ENCODE data around the gene CMC2. TPM values are rescaled to one million over a fixed set of nuclear protein-coding genes. Genes with fewer than 3 reads are reported as not detected.

Gene CMC2
- total and polyA plus RNA-seq, 2 of the 8 experiments (the other 6 are each of a cell fraction or from before 2014, with no cell fraction given) = 66.6 to 116 TPM

GRCh38 chr16:80990978-80991377 lies 15.7 kb downstream of the CMC2 start:
- no peaks in the 10 kb centered on the region for H3K9me3 ChIP-seq (ENCODE audit: insufficient read depth in 2 of 2, low read depth in 1 of 2, low read length in 1 of 2)
- H2BK12ac ChIP-seq (ENCODE audit: low read depth, low read length) = no peak overlapping the region
- no peak for DNase-seq (ENCODE audit: low read depth in 1 of 2, low spot score in 2 of 2)
- no peak overlapping the region for H2BK20ac ChIP-seq (ENCODE audit: low read length)
- no peak overlapping the region for H3K4me2 ChIP-seq (ENCODE audit: insufficient read depth in 1 of 2, low read depth in 2 of 2, low read length in 2 of 2)
- peaks cover 0 to 4% (median 0%) of the 10 kb centered on the region in 4 experiments; a peak in 3 of 7 replicates for H3K27me3 ChIP-seq (replicated peaks in 1 of 4; ENCODE audit: control insufficient read depth in 3 of 4, extremely low read depth in 1 of 4, insufficient read depth in 3 of 4, low read length in 3 of 4)
- H2BK5ac ChIP-seq (ENCODE audit: low read depth, low read length) = no peak overlapping the region
- peaks cover 0 to 22% of the 10 kb centered on the region in 2 experiments; a peak in 1 of 4 replicates for H3K79me2 ChIP-seq (ENCODE audit: control insufficient read depth in 1 of 2, insufficient read depth in 2 of 2, low read length in 2 of 2)
- H3K56ac ChIP-seq (replicated peaks; ENCODE audit: insufficient read length, low read depth, low read length) = no peak overlapping the region
- H3K4ac ChIP-seq (replicated peaks; ENCODE audit: insufficient read length, low read depth, low read length) = no peak overlapping the region
- ChIA-PET CTCF (ENCODE audit: partially characterized antibody) (interaction anchor here (1.2 to 10.6 kb wide), 3 partner anchors 12 to 42 kb away, joined by 5 to 83 read pairs (median 5); no protein-coding TSS in a partner anchor), POLR2A (ENCODE audit: partially characterized antibody) (no interaction called here)
- FAIRE-seq = no peak
- H2AK5ac ChIP-seq (ENCODE audit: low read depth, low read length) = no peak overlapping the region
- H3K23ac ChIP-seq (ENCODE audit: insufficient read length) = no peak overlapping the region
- no peak overlapping the region for H3K9ac ChIP-seq (replicated peaks in 1 of 4; ENCODE audit: extremely low read depth in 1 of 4, low read depth in 3 of 4, low read length in 3 of 4)
- H3K79me1 ChIP-seq (ENCODE audit: low read depth, low read length) = no peaks in the 10 kb centered on the region; the same call in 1 of the 2 replicates
- H2BK15ac ChIP-seq (ENCODE audit: low read length) = no peak overlapping the region
- H2AFZ ChIP-seq (ENCODE audit: low read length) = no peak overlapping the region
- no peaks in the 10 kb centered on the region for H3K23me2 ChIP-seq (ENCODE audit: low read depth, low read length)
- H2BK120ac ChIP-seq (replicated peaks; ENCODE audit: low read depth, low read length) = no peak overlapping the region
- H3K27ac ChIP-seq (ENCODE audit: low read depth, low read length) = no peak overlapping the region
- 79% methylated on average over 2 of the region's 2 CpGs; no CpG with 5 or more reads in 1 of the 2 experiments for WGBS, 2 experiments (ENCODE audit: extremely low coverage in 1 of 2, insufficient coverage in 1 of 2, insufficient read length in 1 of 2, insufficient replicate concordance in 2 of 2, low coverage in 1 of 2, low lambda C conversion rate in 2 of 2, missing lambda C conversion rate in 1 of 2)
- H4K8ac ChIP-seq (ENCODE audit: extremely low read depth, insufficient read depth, low read length) = no peak overlapping the region
- no peak overlapping the region for H3K4me3 ChIP-seq (ENCODE audit: extremely low read depth in 1 of 4, insufficient read depth in 2 of 4, low read depth in 3 of 4, low read length in 4 of 4)
- peaks cover 14 to 15% of the 10 kb centered on the region in 2 experiments for H4K20me1 ChIP-seq (replicated peaks in 1 of 2; ENCODE audit: control insufficient read depth in 1 of 2, insufficient read depth in 2 of 2, low read length in 2 of 2)
- no peak overlapping the region for H3K18ac ChIP-seq (ENCODE audit: extremely low read depth, low read length)
- H3K14ac ChIP-seq (ENCODE audit: insufficient read length) = no peak overlapping the region
- peaks cover 0 to 9% (median 4%) of the 10 kb centered on the region in 4 experiments; a peak in 5 of 7 replicates for H3K4me1 ChIP-seq (replicated peaks in 1 of 4; ENCODE audit: control insufficient read depth in 3 of 4, insufficient read depth in 4 of 4, low read length in 3 of 4)
- H3K36me3 ChIP-seq (ENCODE audit: control insufficient read depth in 2 of 4, insufficient read depth in 4 of 4, low read length in 3 of 4) = no peaks in the 10 kb centered on the region
- no peak overlapping the region for H4K5ac ChIP-seq (ENCODE audit: insufficient read length, low read depth, low read length)
- H4K91ac ChIP-seq (replicated peaks; ENCODE audit: insufficient read length, low read length) = no peak overlapping the region
- TF ChIP-seq POU5F1 (IDR thresholded peaks at IDR 0.05; ENCODE audit: low read depth, low read length) (no peak), POLR2A (IDR thresholded peaks at IDR 0.05; ENCODE audit: control extremely low read depth in 1 of 2, low read depth in 2 of 2, low read length in 2 of 2) (no peak), CHD2 (IDR thresholded peaks at IDR 0.05; ENCODE audit: low read length) (no peak), SP4 (IDR thresholded peaks at IDR 0.05; ENCODE audit: low read length) (no peak), GTF2F1 (IDR thresholded peaks at IDR 0.05; ENCODE audit: borderline replicate concordance, low read depth, low read length) (no peak), EGR1 (IDR thresholded peaks at IDR 0.05; ENCODE audit: borderline replicate concordance, low read depth, low read length) (no peak)
